H9 (cell line): ENCODE measurements around the gene INSIG1. TPM values are rescaled to one million over a fixed set of nuclear protein-coding genes. Genes with fewer than 3 reads are reported as not detected.

Source experiments
- DNase-seq: peaks from one replicate; pipeline ENCODE4 v3.0.0-alpha.2; 2017
- H2AFZ ChIP-seq: one replicate; pipeline ENCODE4 v1.6.1; 2013; ENCODE audit warnings: mild to moderate bottlenecking, low read length, control low read depth, moderate library complexity
- H2AK5ac ChIP-seq: 2 replicates; pipeline ENCODE4 v1.6.1; 2013; ENCODE audit warnings: low read length, control low read depth, mixed read lengths; ENCODE audit not compliant: insufficient read length
- H2BK120ac ChIP-seq: one replicate; pipeline ENCODE4 v1.6.1; 2013; ENCODE audit warnings: low read depth, mild to moderate bottlenecking, low read length, control low read depth, inconsistent platforms; ENCODE audit not compliant: poor library complexity, severe bottlenecking
- H2BK12ac ChIP-seq: 2 replicates; pipeline ENCODE4 v1.6.1; 2013; ENCODE audit warnings: low read length, control low read depth, mixed read lengths, low read depth; ENCODE audit not compliant: insufficient read length
- H2BK15ac ChIP-seq: 2 replicates; pipeline ENCODE4 v1.6.1; 2013; ENCODE audit warnings: low read depth, low read length, control low read depth
- H2BK20ac ChIP-seq: one replicate; pipeline ENCODE4 v1.6.1; 2013; ENCODE audit warnings: low read depth, mild to moderate bottlenecking, low read length, control low read depth, inconsistent platforms; ENCODE audit not compliant: poor library complexity, severe bottlenecking
- H2BK5ac ChIP-seq: 2 replicates; pipeline ENCODE4 v1.6.1; 2013; ENCODE audit warnings: low read length, control low read depth, mixed read lengths; ENCODE audit not compliant: insufficient read length
- H3K14ac ChIP-seq: 2 replicates; pipeline ENCODE4 v1.6.1; 2013; ENCODE audit warnings: low read length, control low read depth; ENCODE audit not compliant: insufficient read depth
- H3K18ac ChIP-seq: 2 replicates; pipeline ENCODE4 v1.6.1; 2013; ENCODE audit warnings: low read depth, mild to moderate bottlenecking, mixed read lengths, low read length, control low read depth; ENCODE audit not compliant: insufficient read length
- H3K23ac ChIP-seq: 2 replicates; pipeline ENCODE4 v1.6.1; 2013; ENCODE audit warnings: low read length, control low read depth, mixed read lengths, low read depth; ENCODE audit not compliant: insufficient read length
- H3K23me2 ChIP-seq: 2 replicates; pipeline ENCODE4 v1.6.1; 2013; ENCODE audit warnings: low read depth, mild to moderate bottlenecking, mixed read lengths, low read length, control low read depth; ENCODE audit not compliant: insufficient read length, poor library complexity, severe bottlenecking
- H3K27ac ChIP-seq: 2 replicates; pipeline ENCODE4 v1.5.1; 2013; ENCODE audit warnings: low read length, control low read depth, mixed read lengths, low read depth; ENCODE audit not compliant: insufficient read length
- H3K27me3 ChIP-seq: 2 replicates; pipeline ENCODE4 v1.6.1; 2013; ENCODE audit warnings: low read length, control low read depth, inconsistent platforms; ENCODE audit not compliant: insufficient read depth
- H3K4ac ChIP-seq: 2 replicates; pipeline ENCODE4 v1.6.1; 2013; ENCODE audit warnings: low read depth, mild to moderate bottlenecking, control low read depth, inconsistent platforms, low read length, moderate library complexity
- H3K4me1 ChIP-seq: 2 replicates; pipeline ENCODE4 v1.6.1; 2013; ENCODE audit warnings: low read length, control low read depth, inconsistent platforms; ENCODE audit not compliant: insufficient read depth
- H3K4me2 ChIP-seq: 2 replicates; pipeline ENCODE4 v1.6.1; 2013; ENCODE audit warnings: low read length, control low read depth, mixed read lengths; ENCODE audit not compliant: insufficient read length, insufficient read depth
- H3K56ac ChIP-seq: 2 replicates; pipeline ENCODE4 v1.6.1; 2013; ENCODE audit warnings: low read depth, mild to moderate bottlenecking, mixed read lengths, low read length, control low read depth; ENCODE audit not compliant: insufficient read length
- H3K79me1 ChIP-seq: 2 replicates; pipeline ENCODE4 v1.6.1; 2013; ENCODE audit warnings: low read depth, mild to moderate bottlenecking, moderate library complexity, low read length, control low read depth, inconsistent platforms; ENCODE audit not compliant: insufficient read depth, poor library complexity, severe bottlenecking
- H3K79me2 ChIP-seq: 2 replicates; pipeline ENCODE4 v1.6.1; 2013; ENCODE audit warnings: low read length, control low read depth, inconsistent platforms; ENCODE audit not compliant: insufficient read depth
- H3K9ac ChIP-seq: 2 replicates; pipeline ENCODE4 v1.6.1; 2013; ENCODE audit warnings: low read length, control low read depth, mixed read lengths; ENCODE audit not compliant: insufficient read length; ENCODE audit errors: extremely low read depth
- H3K9me3 ChIP-seq: one replicate; pipeline ENCODE4 v1.6.1; 2013; ENCODE audit warnings: low read depth, low read length, inconsistent platforms; ENCODE audit not compliant: control insufficient read depth
- H3T11ph ChIP-seq: one replicate; pipeline ENCODE4 v1.6.1; 2013; ENCODE audit warnings: mild to moderate bottlenecking, low read length, control low read depth, inconsistent platforms
- H4K20me1 ChIP-seq: one replicate; pipeline ENCODE4 v1.6.1; 2013; ENCODE audit not compliant: control insufficient read depth, insufficient read length, insufficient read depth
- H4K5ac ChIP-seq: 2 replicates; pipeline ENCODE4 v1.6.1; 2013; ENCODE audit warnings: low read depth, mild to moderate bottlenecking, mixed read lengths, low read length, control low read depth; ENCODE audit not compliant: insufficient read length
- H4K8ac ChIP-seq: replicated peaks from 2 replicates; pipeline ENCODE4 v1.6.1; 2013; ENCODE audit warnings: low read length, control low read depth, mixed read lengths, low read depth; ENCODE audit not compliant: insufficient read length
- H4K91ac ChIP-seq: 2 replicates; pipeline ENCODE4 v1.6.1; 2013; ENCODE audit warnings: low read depth, mild to moderate bottlenecking, moderate library complexity, mixed read lengths, low read length, control low read depth; ENCODE audit not compliant: insufficient read length
- H3K27ac Mint-ChIP-seq, 3 experiments: 2 replicates in 2 of 3; 3 replicates in 1 of 3; pipeline ENCODE4 v1.8.0; 2020 to 2021; ENCODE audit warnings: mixed read lengths in 3 of 3, mild to moderate bottlenecking in 1 of 3, moderate library complexity in 1 of 3
- H3K27me3 Mint-ChIP-seq: 2 replicates; pipeline ENCODE4 v1.8.0; 2021; ENCODE audit warnings: low read depth, mild to moderate bottlenecking, moderate library complexity, mixed read lengths
- H3K36me3 Mint-ChIP-seq, 3 experiments: 2 replicates in 2 of 3; 3 replicates in 1 of 3; pipeline ENCODE4 v1.8.0; 2020 to 2021; ENCODE audit warnings: low read depth in 3 of 3, mixed read lengths in 3 of 3; ENCODE audit not compliant: insufficient read depth in 1 of 3
- H3K4me1 Mint-ChIP-seq, 2 experiments: 2 replicates each; pipeline ENCODE4 v1.8.0; 2020; ENCODE audit warnings: mixed read lengths in 2 of 2
- H3K4me3 Mint-ChIP-seq, 2 experiments: 2 replicates in 1 of 2; 3 replicates in 1 of 2; pipeline ENCODE4 v1.8.0; 2020 to 2021; ENCODE audit warnings: mild to moderate bottlenecking in 2 of 2, mixed read lengths in 2 of 2, moderate library complexity in 1 of 2
- H3K9me3 Mint-ChIP-seq, 2 experiments: 2 replicates in 1 of 2; 3 replicates in 1 of 2; pipeline ENCODE4 v1.8.0; 2020; ENCODE audit warnings: mild to moderate bottlenecking in 2 of 2, mixed read lengths in 2 of 2, moderate library complexity in 1 of 2
- WGBS: extraction: QIAGEN DNeasy Blood & Tissue Kit; methylation state at CpG from one replicate; pipeline ENCODE4 v1.1.7; 2013; ENCODE audit warnings: missing lambda C conversion rate, low lambda C conversion rate, mixed read lengths; ENCODE audit not compliant: insufficient read length; ENCODE audit errors: extremely low coverage; 5-methylcytosine and 5-hydroxymethylcytosine counted together
- total RNA-seq: library from RNA; stranded (reverse); gene quantifications from 2 replicates; pipeline ENCODE4 v1.2.1, GENCODE V29; 2021
- TF ChIP-seq, protein P1 (sequence below): fragments of 200-600 bp; sonication (generic); conservative IDR thresholded peaks from 3 replicates; pipeline ENCODE4 v1.8.0; 2021; ENCODE audit warnings: antibody characterized with exemption, mild to moderate bottlenecking

The INSIG1 gene
- total RNA-seq, 1 experiment from 2014 or later, result 23.3 TPM

DNA sequence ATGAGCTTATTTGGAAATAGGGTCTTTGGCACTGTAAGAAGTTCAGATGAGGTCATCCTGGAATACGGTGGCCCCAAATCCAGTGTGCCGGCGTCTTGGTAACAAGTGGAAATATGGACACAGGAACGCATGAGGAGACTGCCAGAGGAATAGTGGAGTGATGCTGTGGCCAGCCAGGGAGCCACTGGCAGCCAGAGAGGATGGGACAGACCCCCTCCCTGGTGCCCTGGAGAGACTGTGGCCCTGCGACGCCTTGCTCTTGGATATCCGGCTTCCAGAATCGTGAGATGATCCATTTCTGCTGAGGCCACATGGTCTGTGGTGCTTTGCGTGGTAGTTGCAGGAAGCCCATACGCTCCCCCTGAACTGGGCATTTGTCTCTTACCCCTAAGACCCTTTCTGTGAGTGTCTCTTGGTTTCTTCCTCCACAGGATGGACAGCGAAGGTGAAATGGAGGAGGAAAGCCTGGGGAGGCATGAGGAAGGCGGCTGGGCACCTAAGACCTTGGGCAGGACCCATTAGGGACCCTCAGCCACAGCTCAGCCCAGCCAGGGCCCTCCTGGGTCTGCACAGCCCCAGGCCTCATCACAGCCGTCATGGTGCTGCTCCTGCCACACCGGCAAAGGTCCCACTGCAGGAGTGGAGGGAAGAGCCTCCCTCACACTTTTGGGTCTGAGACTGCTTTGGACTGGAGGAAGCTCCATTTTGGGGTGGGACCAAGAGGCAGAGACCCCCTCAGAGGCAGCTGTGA lies 53.6 kb downstream of the INSIG1 start:
- Histone ChIP-seq H2BK20ac (no peak overlapping the region), H2BK5ac (no peak overlapping the region), H2BK12ac (no peak overlapping the region), H3K27ac (no peak overlapping the region), H2BK120ac (no peak overlapping the region), H3K9me3 (no peaks in the 10 kb centered on the region), H3K79me1 (no peaks in the 10 kb centered on the region), H3K79me2 (no peaks in the 10 kb centered on the region), H3K14ac (no peak overlapping the region; the same call in 1 of the 2 replicates), H2AFZ (no peak overlapping the region), H3K56ac (no peak overlapping the region), H2AK5ac (no peak overlapping the region), H3K27me3 (no peaks in the 10 kb centered on the region), H3K4me1 (no peaks in the 10 kb centered on the region), H3K4me2 (no peak overlapping the region), H4K8ac (no peak overlapping the region), H3K9ac (no peak overlapping the region), H2BK15ac (no peak overlapping the region), H3K18ac (no peak overlapping the region), H3K23me2 (no peaks in the 10 kb centered on the region), H3K23ac (no peak overlapping the region), H3T11ph (no peak overlapping the region), H4K91ac (no peak overlapping the region), H3K4ac (no peak overlapping the region), H4K5ac (no peak overlapping the region), H4K20me1 (peaks cover 4% of the 10 kb centered on the region)
- WGBS, result no CpG with 5 or more reads among the region's 14 CpGs
- H3K36me3 Mint-ChIP-seq, result peaks cover 0 to 2% (median 0%) of the 10 kb centered on the region in 3 experiments; a peak in 3 of 7 replicates
- DNase-seq, result no peak
- H3K9me3 Mint-ChIP-seq, result peaks cover 0 to 9% of the 10 kb centered on the region in 2 experiments; a peak in 2 of 5 replicates
- TF ChIP-seq, protein P1, sequence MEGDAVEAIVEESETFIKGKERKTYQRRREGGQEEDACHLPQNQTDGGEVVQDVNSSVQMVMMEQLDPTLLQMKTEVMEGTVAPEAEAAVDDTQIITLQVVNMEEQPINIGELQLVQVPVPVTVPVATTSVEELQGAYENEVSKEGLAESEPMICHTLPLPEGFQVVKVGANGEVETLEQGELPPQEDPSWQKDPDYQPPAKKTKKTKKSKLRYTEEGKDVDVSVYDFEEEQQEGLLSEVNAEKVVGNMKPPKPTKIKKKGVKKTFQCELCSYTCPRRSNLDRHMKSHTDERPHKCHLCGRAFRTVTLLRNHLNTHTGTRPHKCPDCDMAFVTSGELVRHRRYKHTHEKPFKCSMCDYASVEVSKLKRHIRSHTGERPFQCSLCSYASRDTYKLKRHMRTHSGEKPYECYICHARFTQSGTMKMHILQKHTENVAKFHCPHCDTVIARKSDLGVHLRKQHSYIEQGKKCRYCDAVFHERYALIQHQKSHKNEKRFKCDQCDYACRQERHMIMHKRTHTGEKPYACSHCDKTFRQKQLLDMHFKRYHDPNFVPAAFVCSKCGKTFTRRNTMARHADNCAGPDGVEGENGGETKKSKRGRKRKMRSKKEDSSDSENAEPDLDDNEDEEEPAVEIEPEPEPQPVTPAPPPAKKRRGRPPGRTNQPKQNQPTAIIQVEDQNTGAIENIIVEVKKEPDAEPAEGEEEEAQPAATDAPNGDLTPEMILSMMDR, result no peak
- H3K27ac Mint-ChIP-seq, result no peak overlapping the region; a peak in 1 of 7 replicates
- peaks cover 46% of the 10 kb centered on the region for H3K27me3 Mint-ChIP-seq
- no peak overlapping the region for H3K4me3 Mint-ChIP-seq
- no peaks in the 10 kb centered on the region for H3K4me1 Mint-ChIP-seq
